GM21381 (cell line): Measurements from ENCODE around the gene RAB8B.

Experiments
- ATAC-seq: cut with Tn5 transposase; IDR thresholded peaks from one replicate; pipeline ENCODE4 v1.9.1; 2021; ENCODE audit warnings: mild to moderate bottlenecking, moderate library complexity; ENCODE audit not compliant: unreplicated experiment

The RAB8B gene

GRCh38 chr15:63260791-63261190, 71.4 kb downstream of the RAB8B start:
- no peak for ATAC-seq

- no peak for ATAC-seq
Observed at GRCh38 chr15:63261311-63261710, 71.9 kb downstream of the RAB8B start.

DNA sequence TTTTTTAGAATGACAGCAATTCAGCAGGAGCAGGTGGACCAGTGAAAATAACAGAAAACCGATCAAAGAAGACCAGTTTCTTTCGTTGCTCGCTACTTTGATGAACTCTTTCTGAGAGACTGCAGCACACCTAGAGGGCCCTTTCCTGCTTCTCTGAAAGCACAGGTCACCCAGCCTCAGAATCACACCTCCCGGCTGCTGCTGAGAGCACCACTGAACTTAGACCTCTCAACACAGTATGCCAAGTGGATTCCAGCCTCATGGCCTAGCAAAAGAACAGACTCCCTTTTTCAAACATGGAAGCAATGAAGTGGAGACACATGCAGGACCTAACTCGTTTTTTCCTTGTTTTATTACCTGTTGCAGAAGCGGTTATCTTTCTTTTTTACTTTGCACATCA, 74.1 kb downstream of the RAB8B start:
- no peak for ATAC-seq

GRCh38 chr15:63264688-63265293, 75.4 kb downstream of the RAB8B start:
- ATAC-seq: no peak

GRCh38 chr15:63274427-63274826, 85.0 kb downstream of the RAB8B start:
- ATAC-seq: no peak

- peak; percentile 20 for ATAC-seq
Observed at GRCh38 chr15:63276342-63277037, 87.1 kb downstream of the RAB8B start.

GRCh38 chr15:63277038-63277892, 87.9 kb downstream of the RAB8B start, which contains the start of gene APH1B:
APH1B (plus strand) TSS chr15:63277605; CDS start chr15:63277624, 19 bp downstream.
- ATAC-seq: peak; percentile 68

DNA sequence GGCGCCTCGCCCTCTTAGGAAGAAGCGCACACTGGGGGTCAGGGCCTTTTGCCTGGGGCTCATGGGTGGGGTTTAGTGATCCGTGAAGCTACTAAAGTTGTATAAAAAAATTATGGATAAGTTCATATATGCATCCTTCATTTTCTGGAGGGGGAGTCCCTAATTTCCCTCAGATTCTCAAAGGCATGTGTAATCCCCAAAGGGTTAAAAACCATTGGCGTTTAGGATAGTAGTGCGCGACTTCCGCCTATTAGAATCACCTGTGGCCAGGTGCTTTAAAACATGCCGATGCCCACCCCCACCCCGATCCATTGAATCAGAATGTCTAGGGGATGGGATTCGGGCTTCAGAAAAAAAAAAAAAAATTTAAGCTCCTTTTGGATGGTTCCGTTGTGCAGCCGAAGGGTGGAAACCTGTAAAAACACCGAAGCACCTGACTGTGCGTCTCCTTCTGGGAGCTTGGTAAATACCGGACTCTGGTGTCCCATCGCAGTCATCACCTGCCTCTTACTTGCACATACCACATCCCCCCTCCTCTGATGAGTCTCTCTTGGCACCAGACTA, 88.6 kb downstream of the RAB8B start:
- ATAC-seq: no peak

GRCh38 chr15:63283126-63283525, 93.7 kb downstream of the RAB8B start:
- no peak for ATAC-seq

DNA sequence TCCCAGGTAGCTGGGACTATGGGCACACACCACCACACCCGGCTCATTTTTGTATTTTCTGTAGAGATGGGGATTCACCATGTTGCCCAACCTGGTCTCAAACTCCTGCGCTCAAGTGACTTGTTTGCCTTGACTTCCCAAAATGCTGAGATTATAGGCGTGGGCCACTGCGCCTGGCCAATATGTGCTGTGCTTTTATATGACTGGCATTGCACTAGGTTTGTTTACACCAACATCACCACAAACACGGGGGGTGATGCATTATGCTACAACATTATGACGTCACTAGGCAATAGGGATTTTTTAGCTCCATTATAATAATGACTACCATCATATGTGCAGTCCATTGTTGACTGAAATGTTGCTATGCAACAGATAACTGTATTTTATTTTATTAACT, 94.9 kb downstream of the RAB8B start:
- no peak for ATAC-seq

- no peak for ATAC-seq
Observed at GRCh38 chr15:63287109-63287508, 97.7 kb downstream of the RAB8B start.

GRCh38 chr15:63288342-63288741, 98.9 kb downstream of the RAB8B start:
- no peak for ATAC-seq

DNA sequence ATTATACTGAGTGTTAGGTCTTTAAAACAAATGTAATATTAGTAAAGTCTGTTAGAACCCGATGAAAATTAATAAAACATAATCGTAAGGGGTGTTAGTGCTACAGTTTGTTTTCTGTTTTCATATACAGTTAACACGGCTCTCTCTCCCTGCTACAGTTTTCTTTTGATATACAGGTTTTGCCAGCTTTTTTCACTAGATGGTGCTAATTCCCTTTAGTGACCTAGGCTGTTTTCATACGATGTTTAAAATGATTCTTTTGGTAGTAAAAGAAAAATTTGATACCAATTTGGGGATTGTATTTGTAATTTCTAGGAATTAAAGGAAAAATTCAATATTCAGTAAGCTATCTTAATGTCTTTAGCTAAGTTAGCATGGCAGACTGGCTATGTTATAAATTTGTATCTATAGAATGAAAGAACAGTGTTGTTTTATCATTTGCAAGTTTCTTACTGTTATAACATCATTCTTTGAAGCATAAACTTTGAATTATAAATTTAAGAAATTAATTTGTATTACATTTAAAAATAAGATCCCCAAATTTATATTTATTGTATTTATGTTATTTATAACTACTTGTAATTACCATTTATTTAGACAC, 99.5 kb downstream of the RAB8B start:
- ATAC-seq: no peak

GRCh38 chr15:63291507-63291906, 102.1 kb downstream of the RAB8B start:
- ATAC-seq: no peak

- ATAC-seq: no peak
Observed at GRCh38 chr15:63292241-63292640, 102.8 kb downstream of the RAB8B start.

GRCh38 chr15:63292771-63293170, 103.4 kb downstream of the RAB8B start:
- no peak for ATAC-seq

DNA sequence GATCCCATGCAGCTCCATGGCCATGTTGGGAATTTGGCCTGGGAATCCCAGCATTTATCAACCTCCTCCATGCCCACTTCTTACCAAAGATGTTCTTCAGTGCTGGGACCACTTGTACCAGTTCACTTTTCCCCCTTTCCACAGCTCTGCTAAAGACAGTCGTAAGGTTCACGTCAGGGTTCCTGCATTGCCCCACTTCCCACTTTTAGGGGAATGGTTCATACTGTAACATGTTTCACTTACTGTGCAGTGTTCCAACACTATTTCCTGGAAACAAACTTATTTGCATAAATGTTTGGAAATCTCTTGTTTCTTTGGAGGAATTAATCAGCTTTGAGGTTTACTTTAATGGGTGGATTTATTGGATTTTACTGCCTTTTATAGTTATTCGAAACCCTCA, 105.0 kb downstream of the RAB8B start:
- ATAC-seq: no peak

GRCh38 chr15:63295341-63295740, 105.9 kb downstream of the RAB8B start:
- no peak for ATAC-seq

GRCh38 chr15:63296195-63296594, 106.8 kb downstream of the RAB8B start:
- no peak for ATAC-seq

DNA sequence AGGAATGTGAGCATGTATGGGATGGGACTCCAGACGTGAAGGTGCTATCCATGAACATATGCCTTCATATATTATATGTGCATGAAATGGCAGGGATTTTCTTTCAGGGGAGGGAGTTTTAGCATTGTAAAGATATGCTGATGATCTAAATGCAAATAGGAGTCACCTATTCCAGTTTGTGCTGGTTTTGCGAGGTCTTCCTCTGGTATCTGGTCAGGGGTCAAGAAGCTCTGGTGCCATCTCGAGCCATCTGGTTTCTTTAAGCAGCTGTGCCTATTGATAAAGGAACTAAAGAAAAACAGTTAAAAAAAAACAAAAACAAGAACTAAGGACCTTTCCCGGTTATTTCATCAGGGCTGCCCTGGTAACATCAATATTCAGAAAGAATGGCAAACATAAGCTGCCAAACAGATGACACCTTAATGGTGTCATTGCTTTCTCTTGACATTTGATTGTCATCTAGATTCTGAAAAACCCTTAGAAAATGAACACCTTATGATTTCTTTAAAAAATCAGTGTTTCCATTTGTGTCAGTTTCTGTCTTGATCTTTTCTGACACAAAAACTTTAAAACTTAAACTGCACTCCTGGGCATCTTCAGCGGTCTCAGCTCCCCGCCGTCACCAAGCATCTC, 110.7 kb downstream of the RAB8B start:
- no peak for ATAC-seq

DNA sequence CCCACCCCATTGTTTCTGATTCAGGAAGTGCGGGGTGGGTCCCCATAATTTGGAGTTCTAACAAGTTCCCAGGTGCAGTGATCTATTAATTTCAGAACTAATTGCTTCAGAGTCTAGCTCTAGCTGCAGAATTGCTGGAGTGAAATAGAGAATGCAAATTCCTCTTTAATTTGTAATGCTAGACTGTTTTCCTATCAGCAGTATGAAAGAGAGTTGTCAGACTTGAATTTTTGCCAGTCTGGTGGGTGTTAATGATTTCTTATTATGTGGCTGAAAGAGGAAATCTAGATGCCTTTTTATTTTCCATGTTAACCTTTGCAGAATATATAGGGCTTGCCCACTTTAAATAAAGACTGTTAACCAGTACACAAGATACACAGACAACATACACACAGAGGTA, 111.7 kb downstream of the RAB8B start:
- no peak for ATAC-seq
